HG03558 (cell line): Measurements from ENCODE around the gene HSD17B12.

Source experiments
- ATAC-seq: cut with Tn5 transposase; IDR thresholded peaks from one replicate; pipeline ENCODE4 v1.9.1; 2021; ENCODE audit warnings: moderate number of reproducible peaks; ENCODE audit not compliant: unreplicated experiment; ENCODE audit errors: extremely low read depth

Gene HSD17B12

GRCh38 chr11:43789700-43790443 is 109.3 kb downstream of the HSD17B12 start:
- no peak for ATAC-seq

- no peak for ATAC-seq
Measured at GRCh38 chr11:43790444-43790794, 109.9 kb downstream of the HSD17B12 start.

DNA sequence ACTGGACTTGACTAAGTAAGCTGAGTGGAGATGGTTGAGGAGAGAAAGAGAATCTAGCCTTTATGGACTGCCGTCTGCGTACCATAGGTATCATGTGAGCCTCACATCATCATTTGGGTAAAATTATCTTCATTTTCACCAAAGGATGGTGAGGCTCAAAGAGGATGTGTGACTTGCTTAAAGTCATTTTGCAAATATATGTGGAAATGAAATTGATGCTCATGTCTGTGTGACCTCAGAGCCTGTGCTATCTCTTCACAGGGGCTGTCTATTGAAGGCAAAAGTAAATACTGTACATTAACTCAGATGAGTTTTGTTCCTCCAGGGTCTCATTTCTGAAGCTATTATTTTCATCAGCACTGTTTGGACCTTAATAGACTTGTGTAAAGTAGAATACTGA is 116.8 kb downstream of the HSD17B12 start:
- no peak for ATAC-seq

DNA sequence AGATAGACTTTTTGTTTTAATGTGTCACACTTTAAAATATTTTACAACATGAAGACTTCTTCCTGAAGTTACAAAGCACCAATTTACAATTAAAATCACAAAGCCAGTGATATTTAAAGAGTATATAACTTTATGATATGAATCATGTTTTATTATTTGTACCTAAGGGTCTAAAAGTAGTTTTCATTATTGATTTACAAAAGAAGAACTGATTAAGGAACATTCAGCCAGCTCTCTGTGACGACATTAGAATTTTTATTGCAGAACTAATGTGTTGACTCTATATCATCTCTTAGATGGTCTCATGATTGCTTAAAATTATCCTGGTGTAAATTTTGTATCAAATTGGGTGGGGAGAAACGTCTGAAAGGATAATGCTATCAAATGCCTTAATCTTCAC is 117.3 kb downstream of the HSD17B12 start:
- no peak for ATAC-seq

DNA sequence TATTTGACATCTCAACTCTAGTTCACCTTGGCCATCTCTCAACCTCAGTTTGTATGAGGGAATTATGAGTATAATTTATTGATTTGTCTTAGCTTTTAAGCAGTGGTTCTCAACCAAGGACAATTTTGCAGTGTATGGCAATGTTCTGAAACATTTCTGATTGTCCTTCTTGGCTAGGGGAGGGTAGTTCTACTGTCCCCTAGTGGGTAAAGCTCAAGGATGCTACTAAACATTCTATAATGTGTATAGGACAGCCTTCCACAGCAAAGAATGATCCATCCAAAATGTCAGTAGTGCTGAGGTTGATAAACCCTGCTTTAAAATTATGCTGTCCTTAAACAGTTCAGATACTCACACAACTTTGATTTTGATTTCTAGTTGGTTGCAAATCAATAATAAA is 122.0 kb downstream of the HSD17B12 start:
- no peak for ATAC-seq

- ATAC-seq, result no peak
Measured at GRCh38 chr11:43803766-43804165, 123.2 kb downstream of the HSD17B12 start.

DNA sequence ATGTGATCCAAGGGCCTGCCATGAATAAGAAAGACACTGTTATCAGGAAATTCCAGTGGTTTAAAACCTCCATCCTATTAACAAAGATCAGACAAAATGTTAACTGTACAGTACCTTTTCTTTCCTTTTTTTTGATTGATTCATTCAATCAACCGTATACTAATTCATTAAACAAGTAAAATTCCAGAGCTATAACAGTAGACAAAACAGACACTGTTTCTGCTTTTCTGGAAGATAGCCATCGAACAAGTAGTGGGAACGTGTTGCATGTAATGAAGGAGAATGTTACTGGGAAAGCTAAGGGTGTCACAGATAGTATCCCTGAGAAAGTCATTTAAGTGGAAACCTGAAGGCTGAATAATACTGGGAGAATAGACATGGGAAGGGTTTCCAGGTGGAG is 126.4 kb downstream of the HSD17B12 start:
- no peak for ATAC-seq

GRCh38 chr11:43810929-43811596 is 130.5 kb downstream of the HSD17B12 start:
- no peak for ATAC-seq

GRCh38 chr11:43812471-43812870 is 131.9 kb downstream of the HSD17B12 start:
- no peak for ATAC-seq

- ATAC-seq, result no peak
Measured at GRCh38 chr11:43818220-43818619, 137.7 kb downstream of the HSD17B12 start.

DNA sequence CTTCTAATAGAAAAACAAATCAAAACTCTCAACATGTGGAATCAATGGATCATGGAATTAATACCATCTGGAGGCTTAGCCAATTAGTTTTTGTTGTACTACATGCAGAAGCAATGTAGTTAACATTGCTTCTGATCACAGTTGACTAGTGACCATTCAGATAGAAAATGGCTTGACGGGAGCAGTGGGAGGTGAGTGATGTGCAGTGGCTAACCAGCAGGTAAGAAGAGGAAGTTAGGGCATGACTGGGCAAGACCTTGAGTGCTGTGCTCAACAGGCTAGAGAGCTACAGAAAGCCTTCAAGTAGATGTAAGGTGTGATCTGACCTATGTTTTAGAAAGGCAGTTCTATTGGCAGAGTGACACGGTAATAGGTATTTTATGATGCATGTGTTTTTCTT is 139.4 kb downstream of the HSD17B12 start:
- no peak for ATAC-seq

- ATAC-seq, result no peak
Measured at GRCh38 chr11:43823316-43823715, 142.8 kb downstream of the HSD17B12 start.

DNA sequence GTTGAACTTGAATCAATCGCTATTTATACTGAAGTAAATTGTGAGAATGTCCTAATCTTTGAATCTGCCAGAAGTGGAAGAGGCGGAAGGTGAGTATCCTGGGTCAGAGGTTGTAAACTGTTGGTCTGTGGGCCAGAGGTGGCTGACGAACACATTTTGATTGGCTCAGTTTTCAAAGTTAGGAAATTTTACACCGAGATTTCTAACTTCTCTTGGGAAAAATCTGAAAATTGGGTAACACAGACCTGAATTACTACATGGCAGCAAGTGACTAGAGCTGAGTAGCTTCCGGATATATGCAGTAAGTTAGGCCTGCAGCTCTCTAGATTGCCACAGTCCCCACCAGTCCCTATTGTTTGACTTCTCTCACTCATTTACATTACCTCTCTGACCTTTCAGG is 143.3 kb downstream of the HSD17B12 start:
- no peak for ATAC-seq

- ATAC-seq, result no peak
Measured at GRCh38 chr11:43825217-43825816, 144.8 kb downstream of the HSD17B12 start.

DNA sequence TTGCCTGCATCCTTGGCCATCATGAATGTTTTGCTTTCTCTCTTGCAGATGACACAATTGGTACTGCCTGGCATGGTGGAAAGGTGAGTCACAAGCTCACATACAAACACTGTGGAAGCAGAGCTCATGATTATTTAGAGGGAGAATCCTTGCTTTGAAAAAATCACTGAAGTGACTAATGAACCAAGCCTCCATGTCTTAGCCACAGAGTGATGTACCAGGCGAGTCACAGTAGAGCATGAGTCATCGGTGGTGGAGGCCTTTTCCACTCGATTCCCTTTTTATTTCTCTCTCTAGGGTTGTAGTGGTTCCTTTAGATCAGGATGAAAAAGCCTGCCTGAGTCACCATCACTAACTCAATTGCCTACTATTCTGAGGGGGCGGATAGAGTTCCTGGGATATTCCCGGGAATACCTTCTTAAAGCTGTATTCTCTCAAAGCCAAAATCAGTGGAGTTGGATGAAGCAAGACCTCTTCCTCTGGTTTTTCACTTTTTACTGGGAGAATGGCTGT is 150.4 kb downstream of the HSD17B12 start:
- peak; percentile 57 for ATAC-seq

DNA sequence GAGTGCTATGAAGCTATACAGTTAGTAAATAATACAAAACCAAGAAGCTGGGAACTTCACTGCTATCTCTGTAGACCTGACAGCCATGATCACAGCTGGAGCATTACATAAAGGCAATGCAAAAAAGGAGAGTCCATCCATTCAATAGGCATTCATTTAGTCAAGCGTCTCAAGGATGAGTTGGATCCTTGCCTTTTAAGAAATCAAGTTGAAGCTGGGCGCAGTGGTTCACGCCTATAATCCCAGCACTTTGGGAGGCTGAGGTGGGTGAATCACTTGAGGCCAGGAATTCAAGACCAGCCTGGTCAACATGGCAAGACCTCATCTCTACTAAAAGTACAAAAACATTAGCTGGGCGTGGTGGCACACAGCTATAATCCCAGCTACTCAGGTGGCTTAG is 152.0 kb downstream of the HSD17B12 start:
- no peak for ATAC-seq

- ATAC-seq, result no peak
Measured at GRCh38 chr11:43833657-43834073, 153.1 kb downstream of the HSD17B12 start.

DNA sequence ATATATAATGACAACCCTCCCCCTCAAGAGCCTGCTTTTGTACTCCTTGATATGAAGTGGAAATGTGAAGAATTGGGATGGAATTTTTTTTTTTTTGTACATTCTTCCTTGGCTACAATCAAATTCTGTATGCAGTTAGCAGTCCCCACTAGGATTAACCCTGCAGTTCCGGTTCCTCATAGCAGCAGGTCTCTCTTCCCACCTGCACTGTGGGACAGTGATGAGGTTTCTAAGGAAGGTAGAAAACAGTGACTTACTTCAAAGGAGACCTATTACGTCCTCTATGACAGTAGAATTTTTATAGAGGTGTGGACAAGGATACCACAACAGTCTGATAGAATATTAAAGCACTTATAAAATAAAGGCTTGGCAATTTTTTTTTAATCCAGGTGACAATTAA is 153.7 kb downstream of the HSD17B12 start:
- no peak for ATAC-seq

- no peak for ATAC-seq
Measured at GRCh38 chr11:43835104-43835503, 154.6 kb downstream of the HSD17B12 start.

- ATAC-seq, result no peak
Measured at GRCh38 chr11:43837879-43838278, 157.3 kb downstream of the HSD17B12 start.

DNA sequence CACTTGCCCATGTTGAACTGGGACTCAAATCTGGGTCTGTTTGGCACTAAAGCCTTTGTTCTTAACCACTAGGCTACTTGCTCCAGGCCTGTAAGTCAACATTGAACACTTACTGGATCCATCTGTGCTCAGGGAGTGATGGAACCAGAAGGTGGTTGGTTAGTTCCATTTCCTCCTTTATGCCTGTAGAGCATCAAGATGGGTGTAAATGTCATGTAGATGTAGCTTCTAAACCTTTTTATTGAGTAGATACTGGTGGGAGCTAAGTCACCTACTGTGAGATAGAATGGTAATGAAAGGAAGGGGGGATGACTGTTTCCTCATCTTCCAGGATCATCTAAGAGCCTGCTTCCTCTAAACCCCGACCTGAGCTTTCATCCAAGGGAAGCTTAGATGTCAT is 161.5 kb downstream of the HSD17B12 start:
- ATAC-seq, result no peak
